ENCODE measurements around the gene PPCS. TPM values are rescaled to one million over a fixed set of nuclear protein-coding genes. Genes with fewer than 3 reads are reported as not detected.
"Not testable (repeated sequence)": the region's sequence is repeated elsewhere in the genome, so short reads cannot be mapped to it uniquely, and the experiment has no call there.

PPCS gene
- total RNA-seq, 2 donors from 2014 or later = 25.9 to 27.4 TPM

GRCh38 chr1:42466030-42466429, 9.7 kb downstream of the PPCS start:
- Histone ChIP-seq H3K36me3 (replicated peaks in 1 of 2; ENCODE audit: insufficient read depth in 1 of 2, low read depth in 2 of 2) (no peaks in the 10 kb centered on the region), H3K27ac (no peak overlapping the region), H3K9me3 (no peaks in the 10 kb centered on the region), H3K27me3 (no peaks in the 10 kb centered on the region), H3K4me1 (peaks cover 23% of the 10 kb centered on the region), H3K4me3 (no peak overlapping the region)
- 71 to 75% methylated on average over 2 of the region's 2 CpGs for WGBS, 2 donors
- TF ChIP-seq POLR2A (IDR thresholded peaks at IDR 0.05) = no peak
- TF ChIP-seq CTCF (IDR thresholded peaks at IDR 0.05) = no peak
- DNase-seq (no peak), ATAC-seq (no peak)
- intact Hi-C loops (cut with DNase I) = no loop called here

GRCh38 chr1:42469727-42470126, 13.4 kb downstream of the PPCS start:
- DNase-seq (no peak), ATAC-seq (no peak)
- Histone ChIP-seq H3K27me3 (no peaks in the 10 kb centered on the region), H3K27ac (no peak overlapping the region), H3K4me1 (peaks cover 3% of the 10 kb centered on the region), H3K36me3 (replicated peaks in 1 of 2; ENCODE audit: insufficient read depth in 1 of 2, low read depth in 2 of 2) (no peaks in the 10 kb centered on the region), H3K4me3 (no peak overlapping the region), H3K9me3 (no peaks in the 10 kb centered on the region)
- intact Hi-C loops (cut with DNase I) = no loop called here
- 87 to 94% methylated on average over 2 of the region's 2 CpGs for WGBS, 2 donors
- TF ChIP-seq CTCF (IDR thresholded peaks at IDR 0.05) = no peak
- no peak for TF ChIP-seq POLR2A (IDR thresholded peaks at IDR 0.05)

- no peaks in the 10 kb centered on the region for H3K36me3 ChIP-seq (replicated peaks in 1 of 2; ENCODE audit: insufficient read depth in 1 of 2, low read depth in 2 of 2)
- intact Hi-C loops (cut with DNase I) = no loop called here
- H3K27me3 ChIP-seq = no peaks in the 10 kb centered on the region
- ATAC-seq (no peak), DNase-seq (no peak)
- no peaks in the 10 kb centered on the region for H3K9me3 ChIP-seq
- WGBS, 2 donors = 87 to 91% methylated on average over 4 of the region's 4 CpGs
- no peak for TF ChIP-seq CTCF (IDR thresholded peaks at IDR 0.05)
- TF ChIP-seq POLR2A (IDR thresholded peaks at IDR 0.05) = no peak
- H3K4me1 ChIP-seq = no peaks in the 10 kb centered on the region
- H3K4me3 ChIP-seq = no peak overlapping the region
- no peak overlapping the region for H3K27ac ChIP-seq
Observed at GRCh38 chr1:42476605-42477004, 20.3 kb downstream of the PPCS start.

GRCh38 chr1:42477354-42477753, 21.0 kb downstream of the PPCS start:
- H3K4me3 ChIP-seq; H3K4me1 ChIP-seq; H3K9me3 ChIP-seq; intact Hi-C loops (cut with DNase I); ATAC-seq; H3K27ac ChIP-seq; H3K36me3 ChIP-seq (replicated peaks in 1 of 2; ENCODE audit: insufficient read depth in 1 of 2, low read depth in 2 of 2); H3K27me3 ChIP-seq; DNase-seq: not testable (repeated sequence)
- 92% methylated on average over 4 of the region's 4 CpGs for WGBS, 2 donors

- H3K27ac ChIP-seq = no peak overlapping the region
- no peak for DNase-seq
- no peaks in the 10 kb centered on the region for H3K9me3 ChIP-seq
- no peak overlapping the region for H3K4me3 ChIP-seq
- no peaks in the 10 kb centered on the region for H3K27me3 ChIP-seq
- WGBS, 2 donors = 94 to 95% methylated on average over 3 of the region's 3 CpGs
- H3K36me3 ChIP-seq (replicated peaks in 1 of 2; ENCODE audit: insufficient read depth in 1 of 2, low read depth in 2 of 2) = peaks cover 0 to 2% of the 10 kb centered on the region in 2 donors
- intact Hi-C loops (cut with DNase I) = no loop called here
- ATAC-seq = no peak
- TF ChIP-seq POLR2A (IDR thresholded peaks at IDR 0.05) (no peak), CTCF (IDR thresholded peaks at IDR 0.05) (no peak)
- no peaks in the 10 kb centered on the region for H3K4me1 ChIP-seq
Observed at GRCh38 chr1:42477775-42478174, 21.4 kb downstream of the PPCS start.
